HG03060 (cell line): ENCODE measurements around the gene F10.

Experiments
- ATAC-seq: cut with Tn5 transposase; IDR thresholded peaks from one replicate; pipeline ENCODE4 v1.9.1; 2021; ENCODE audit warnings: low read depth, moderate number of reproducible peaks; ENCODE audit not compliant: unreplicated experiment

F10 gene

DNA sequence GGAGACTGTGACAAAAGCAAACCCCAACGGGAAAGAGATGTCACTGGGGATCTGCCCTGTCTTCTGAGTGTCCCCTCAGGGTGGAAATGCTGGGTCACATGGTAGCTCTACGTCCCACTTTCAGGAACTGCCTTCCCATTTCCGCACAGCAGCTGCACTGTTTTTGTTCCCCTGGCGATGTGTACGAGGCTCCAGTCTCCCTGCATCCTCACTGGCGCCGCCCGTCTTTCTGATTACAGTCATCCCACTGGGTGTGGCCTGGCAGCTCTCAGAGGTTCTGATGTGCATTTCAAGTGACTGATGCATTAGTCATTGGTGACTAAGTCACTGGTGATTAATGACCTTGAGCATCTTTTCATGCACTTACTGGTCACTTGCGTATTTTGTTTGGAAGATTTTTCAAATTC is 64.7 kb downstream of the F10 start:
- no peak for ATAC-seq

GRCh38 chr13:113187883-113188665 is 65.5 kb downstream of the F10 start:
- no peak for ATAC-seq

DNA sequence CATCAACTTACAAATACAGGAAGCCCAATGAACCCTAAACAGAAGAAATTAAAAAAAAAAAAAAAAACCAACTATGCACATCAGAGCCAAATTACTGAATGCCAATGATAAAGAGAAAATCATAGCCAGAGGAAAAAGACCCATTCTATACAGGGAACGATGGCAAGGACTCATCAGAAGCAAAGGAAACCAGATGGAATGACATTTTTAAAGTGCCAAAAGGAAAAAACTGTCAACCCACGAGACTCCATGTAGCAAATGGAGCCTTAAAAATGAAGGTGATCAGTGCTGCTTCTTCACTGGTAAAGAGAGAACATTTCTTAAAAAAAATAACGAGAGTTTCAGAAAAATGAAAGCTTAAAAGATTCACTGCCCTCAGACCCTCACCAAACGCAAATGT is 67.6 kb downstream of the F10 start:
- ATAC-seq = no peak

GRCh38 chr13:113192279-113192678 is 69.7 kb downstream of the F10 start:
- ATAC-seq = no peak

DNA sequence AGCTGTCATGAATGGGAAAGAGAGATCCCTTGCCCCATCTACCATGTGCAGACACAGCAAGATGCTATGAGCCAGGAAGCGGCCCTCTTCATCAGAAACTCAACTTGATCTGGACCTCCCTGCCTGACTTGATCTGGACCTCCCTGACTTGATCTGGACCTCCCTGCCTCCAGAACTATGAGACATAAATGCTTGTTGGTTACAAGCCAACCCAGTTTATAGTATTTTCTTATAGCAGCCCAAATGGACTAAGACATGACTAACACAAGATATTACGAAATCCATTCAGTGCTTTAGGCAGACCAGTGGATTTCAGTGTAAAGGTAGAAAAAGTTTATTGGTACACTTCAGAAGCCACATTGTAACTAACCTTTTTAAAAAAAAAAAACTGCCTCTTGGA is 70.3 kb downstream of the F10 start:
- ATAC-seq = no peak

DNA sequence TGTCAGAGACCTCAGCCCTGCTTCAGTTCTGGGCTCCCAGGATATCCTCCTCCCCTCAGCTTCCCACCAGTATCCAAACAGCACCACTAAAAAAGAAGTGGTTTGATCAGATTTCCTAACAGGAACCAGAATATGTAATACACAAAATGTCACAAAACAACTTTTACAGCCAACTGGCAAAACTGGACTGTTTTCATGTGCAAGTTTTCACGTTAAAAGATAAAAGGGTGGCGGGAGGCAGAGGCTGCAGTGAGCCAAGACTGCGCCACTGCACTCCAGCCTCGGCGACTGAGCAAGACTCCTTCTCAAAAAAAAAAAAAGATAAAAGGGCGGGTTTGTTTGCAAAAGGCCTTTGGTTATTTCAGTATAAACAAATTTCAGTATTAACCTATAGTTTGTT is 72.8 kb downstream of the F10 start:
- ATAC-seq = no peak

DNA sequence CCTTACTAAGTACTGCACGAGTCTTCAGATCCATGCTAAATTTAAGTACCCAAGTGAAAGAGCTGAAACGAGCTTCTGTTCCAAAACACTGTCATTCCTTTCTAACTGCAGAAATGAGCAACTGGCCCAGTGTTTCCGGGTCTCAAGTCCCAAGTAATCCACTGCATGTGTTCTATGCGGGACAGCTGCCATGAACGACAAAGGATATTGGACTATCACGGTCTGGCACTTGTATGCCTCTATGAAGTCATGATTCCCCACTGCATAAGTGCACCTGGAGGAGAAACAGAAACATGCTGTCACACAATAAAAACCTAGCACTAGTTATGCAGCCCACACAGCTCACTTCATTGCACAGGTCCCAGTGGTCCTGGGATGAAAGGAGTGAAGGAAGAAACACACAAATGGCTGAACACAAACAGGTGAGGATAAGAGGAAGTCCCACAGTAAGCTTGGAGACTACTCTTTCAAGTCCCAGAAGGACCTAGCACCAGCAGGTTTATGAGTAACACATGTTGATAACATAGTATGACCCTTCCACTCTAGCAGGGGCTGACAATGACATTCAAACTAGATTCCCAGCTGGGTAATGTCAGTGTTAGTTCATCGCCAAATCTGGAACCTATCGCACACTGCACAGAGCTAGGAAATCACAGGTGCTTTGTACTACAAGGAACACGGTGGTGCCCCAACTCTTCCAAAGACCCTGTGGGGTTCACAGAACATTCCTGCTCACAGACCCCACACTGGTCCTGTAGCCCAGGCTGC is 74.6 kb downstream of the F10 start:
- ATAC-seq = no peak
